K562 (cell line): ENCODE measurements around the gene OR52A5. TPM values are rescaled to one million over a fixed set of nuclear protein-coding genes. Genes with fewer than 3 reads are reported as not detected.

Source experiments
- ATF7 ChIP-seq: fragments of 450-650 bp; IDR thresholded peaks from 2 replicates; pipeline ENCODE4 v1.7.1; 2014; ENCODE audit warnings: mild to moderate bottlenecking, moderate library complexity
- EP300 ChIP-seq: IDR thresholded peaks from 2 replicates; pipeline ENCODE4 v1.6.1; 2012; ENCODE audit warnings: low read length, improper control_type of control experiment
- GTF2A2 ChIP-seq: IDR thresholded peaks from 2 replicates; pipeline ENCODE4 v1.6.1; 2016; ENCODE audit warnings: mild to moderate bottlenecking, missing genetic modification characterization, missing compliant biosample characterization
- MXI1 ChIP-seq: IDR thresholded peaks from 2 replicates; pipeline ENCODE4 v1.6.1; 2011; ENCODE audit warnings: low read depth, mild to moderate bottlenecking, improper control_type of control experiment, low read length
- NEUROD1 ChIP-seq: fragments of 150-350 bp; IDR thresholded peaks from 2 replicates; pipeline ENCODE4 v1.6.1; 2014; ENCODE audit warnings: borderline replicate concordance, low read length, low read depth; ENCODE audit not compliant: partially characterized antibody
- NR3C1 ChIP-seq: sonication (generic); formaldehyde crosslinking; IDR thresholded peaks from 2 replicates; pipeline ENCODE4 v1.8.1; 2022; ENCODE audit warnings: missing genetic modification reagents
- NR4A1 ChIP-seq, 2 experiments: fragments of 250-450 bp in 1 of 2; fragments of 450-650 bp in 1 of 2; sonication (Bioruptor Pico) in 1 of 2; IDR thresholded peaks; 2 replicates each; pipeline versions ENCODE4 v1.4.0 to v1.6.1; 2016 to 2020; ENCODE audit warnings: mild to moderate bottlenecking in 2 of 2, missing compliant biosample characterization in 1 of 2, missing genetic modification characterization in 1 of 2, moderate library complexity in 1 of 2
- PML ChIP-seq: IDR thresholded peaks from 2 replicates; pipeline ENCODE4 v1.6.1; 2012; ENCODE audit warnings: low read length, inconsistent platforms
- SIN3A ChIP-seq, 2 experiments: fragments of 150-350 bp in 1 of 2; IDR thresholded peaks; 2 replicates each; pipeline ENCODE4 v1.6.1; 2011 to 2016; ENCODE audit warnings: borderline replicate concordance in 2 of 2, low read depth in 2 of 2, low read length in 2 of 2, mild to moderate bottlenecking in 2 of 2, moderate library complexity in 2 of 2; ENCODE audit not compliant: control insufficient read depth in 1 of 2
- SMAD4 ChIP-seq: fragments of 250-450 bp; sonication (Bioruptor Pico); conservative IDR thresholded peaks from 2 replicates; pipeline ENCODE4 v1.8.0; 2021; ENCODE audit warnings: inconsistent platforms, mild to moderate bottlenecking, moderate library complexity
- TAF9B ChIP-seq: fragments of 450-650 bp; IDR thresholded peaks from 2 replicates; pipeline ENCODE4 v1.6.1; 2018; ENCODE audit warnings: mild to moderate bottlenecking; ENCODE audit not compliant: partially characterized antibody
- TBP ChIP-seq: optimal IDR thresholded peaks from 2 replicates; pipeline ENCODE3; 2011; ENCODE audit warnings: low read depth, low read length, improper control_type of control experiment
- TEAD2 ChIP-seq: fragments of 450-650 bp; IDR thresholded peaks from 2 replicates; pipeline ENCODE4 v1.6.1; 2016; ENCODE audit warnings: missing genetic modification characterization, control low read depth, missing compliant biosample characterization
- TSC22D4 ChIP-seq: fragments of 450-650 bp; IDR thresholded peaks from 2 replicates; pipeline ENCODE4 v1.6.1; 2016; ENCODE audit warnings: missing genetic modification characterization, missing biosample characterization, control low read depth
- ZNF717 ChIP-seq: fragments of 250-450 bp; sonication (Bioruptor Pico); IDR thresholded peaks from 2 replicates; pipeline ENCODE4 v1.5.0; 2021
- polyA plus RNA-seq, 8 experiments: library from polyadenylated mRNA; depleted of rRNA in 4 of 8; stranded (reverse) in 5 of 8; unstranded in 3 of 8; fragments of >200 nt; fragmentation: Nextera tagmentation in 2 of 8; fragmentation: Illumina TruSeq in 1 of 8; extraction: Ambion mirVana in 2 of 8; extraction: Trizol in 1 of 8; gene quantifications; 2 replicates each; pipeline versions ENCODE4 v1.2.1 to v1.2.3, GENCODE V29; 2011 to 2014; ENCODE audit warnings: inconsistent platforms in 1 of 8, missing spikeins in 1 of 8
- total RNA-seq, 7 experiments: library from RNA; depleted of rRNA in 6 of 7; stranded (reverse); fragments of >200 nt in 6 of 7; fragmentation: Illumina TruSeq in 2 of 7; extraction: Trizol in 2 of 7; gene quantifications; 2 replicates each; pipeline versions ENCODE4 v1.2.1 to v1.2.3, GENCODE V29; 2011 to 2021; ENCODE audit warnings: low replicate concordance in 1 of 7
- TF ChIP-seq, protein P1 (sequence below), 2 experiments: IDR thresholded peaks; 2 replicates each; pipeline ENCODE4 v1.6.1; 2012; ENCODE audit warnings: improper control_type of control experiment in 2 of 2, low read depth in 2 of 2, low read length in 2 of 2, borderline replicate concordance in 1 of 2
- TF ChIP-seq, protein P2 (sequence below): fragments of 450-650 bp; formaldehyde crosslinking; IDR thresholded peaks from 2 replicates; pipeline ENCODE4 v1.4.0; 2020; ENCODE audit warnings: mild to moderate bottlenecking, mixed read lengths
- TF ChIP-seq, protein P3 (sequence below): fragments of 250-450 bp; sonication (Bioruptor Pico); IDR thresholded peaks from 2 replicates; pipeline ENCODE4 v1.4.0; 2020

Gene OR52A5
- total and polyA plus RNA-seq, 9 of the 15 experiments (the other 6 are each of a cell fraction or from before 2014, with no cell fraction given), result 0.04 to 1.1 (median 0.94) TPM; not detected in 6

DNA sequence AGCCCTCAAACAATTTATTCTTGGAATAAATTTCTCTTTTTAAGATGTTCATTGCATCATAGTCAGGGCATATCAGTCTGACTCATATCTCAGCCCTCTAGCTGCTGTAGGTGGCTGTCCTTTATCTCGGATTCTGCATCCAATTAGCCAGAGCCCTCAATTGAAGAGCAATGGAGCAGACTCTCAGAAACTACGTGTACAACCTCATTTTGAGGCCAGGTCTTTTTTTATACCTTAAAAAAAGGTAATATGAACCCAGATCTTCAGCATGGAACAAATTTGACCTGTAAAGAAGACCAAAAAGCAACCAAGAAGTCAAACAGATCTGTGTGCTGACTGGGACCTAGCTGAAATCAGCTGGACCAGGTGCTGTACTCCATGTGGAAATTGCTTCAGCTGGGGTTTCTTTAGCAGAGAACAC lies 8.7 kb downstream of the OR52A5 start (continued):
- TF ChIP-seq, protein P1, sequence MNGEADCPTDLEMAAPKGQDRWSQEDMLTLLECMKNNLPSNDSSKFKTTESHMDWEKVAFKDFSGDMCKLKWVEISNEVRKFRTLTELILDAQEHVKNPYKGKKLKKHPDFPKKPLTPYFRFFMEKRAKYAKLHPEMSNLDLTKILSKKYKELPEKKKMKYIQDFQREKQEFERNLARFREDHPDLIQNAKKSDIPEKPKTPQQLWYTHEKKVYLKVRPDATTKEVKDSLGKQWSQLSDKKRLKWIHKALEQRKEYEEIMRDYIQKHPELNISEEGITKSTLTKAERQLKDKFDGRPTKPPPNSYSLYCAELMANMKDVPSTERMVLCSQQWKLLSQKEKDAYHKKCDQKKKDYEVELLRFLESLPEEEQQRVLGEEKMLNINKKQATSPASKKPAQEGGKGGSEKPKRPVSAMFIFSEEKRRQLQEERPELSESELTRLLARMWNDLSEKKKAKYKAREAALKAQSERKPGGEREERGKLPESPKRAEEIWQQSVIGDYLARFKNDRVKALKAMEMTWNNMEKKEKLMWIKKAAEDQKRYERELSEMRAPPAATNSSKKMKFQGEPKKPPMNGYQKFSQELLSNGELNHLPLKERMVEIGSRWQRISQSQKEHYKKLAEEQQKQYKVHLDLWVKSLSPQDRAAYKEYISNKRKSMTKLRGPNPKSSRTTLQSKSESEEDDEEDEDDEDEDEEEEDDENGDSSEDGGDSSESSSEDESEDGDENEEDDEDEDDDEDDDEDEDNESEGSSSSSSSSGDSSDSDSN (IDR thresholded peaks at IDR 0.05; ENCODE audit: borderline replicate concordance in 1 of 2, low read depth in 2 of 2, low read length in 2 of 2), result no peak
- TF ChIP-seq SMAD4 (0 out of 2 replicates have a peak, but pooled peaks have one; percentile 38), TBP (peak; percentile 50), NEUROD1 (peak; percentile 46), MXI1 (no peak), ATF7 (peak; percentile 87), EP300 (peak; percentile 88), NR4A1 (CRISPR knock-in tag; IDR thresholded peaks at IDR 0.05) (no peak), NR4A1 (tag; IDR thresholded peaks at IDR 0.05) (no peak), TEAD2 (tag) (no peak), SIN3A (IDR thresholded peaks at IDR 0.05; ENCODE audit: borderline replicate concordance in 2 of 2, control insufficient read depth in 1 of 2, low read depth in 2 of 2, low read length in 2 of 2) (no peak), NR3C1 (CRISPR knock-in tag) (no peak), PML (0 out of 2 replicates have a peak, but pooled peaks have one; percentile 52), ZNF717 (CRISPR knock-in tag) (no peak), TAF9B (peak; percentile 28), TSC22D4 (no peak), GTF2A2 (no peak)
- TF ChIP-seq, protein P2, sequence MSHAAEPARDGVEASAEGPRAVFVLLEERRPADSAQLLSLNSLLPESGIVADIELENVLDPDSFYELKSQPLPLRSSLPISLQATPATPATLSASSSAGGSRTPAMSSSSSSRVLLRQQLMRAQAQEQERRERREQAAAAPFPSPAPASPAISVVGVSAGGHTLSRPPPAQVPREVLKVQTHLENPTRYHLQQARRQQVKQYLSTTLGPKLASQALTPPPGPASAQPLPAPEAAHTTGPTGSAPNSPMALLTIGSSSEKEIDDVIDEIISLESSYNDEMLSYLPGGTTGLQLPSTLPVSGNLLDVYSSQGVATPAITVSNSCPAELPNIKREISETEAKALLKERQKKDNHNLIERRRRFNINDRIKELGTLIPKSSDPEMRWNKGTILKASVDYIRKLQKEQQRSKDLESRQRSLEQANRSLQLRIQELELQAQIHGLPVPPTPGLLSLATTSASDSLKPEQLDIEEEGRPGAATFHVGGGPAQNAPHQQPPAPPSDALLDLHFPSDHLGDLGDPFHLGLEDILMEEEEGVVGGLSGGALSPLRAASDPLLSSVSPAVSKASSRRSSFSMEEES (CRISPR knock-in tag), result no peak
- TF ChIP-seq, protein P3, sequence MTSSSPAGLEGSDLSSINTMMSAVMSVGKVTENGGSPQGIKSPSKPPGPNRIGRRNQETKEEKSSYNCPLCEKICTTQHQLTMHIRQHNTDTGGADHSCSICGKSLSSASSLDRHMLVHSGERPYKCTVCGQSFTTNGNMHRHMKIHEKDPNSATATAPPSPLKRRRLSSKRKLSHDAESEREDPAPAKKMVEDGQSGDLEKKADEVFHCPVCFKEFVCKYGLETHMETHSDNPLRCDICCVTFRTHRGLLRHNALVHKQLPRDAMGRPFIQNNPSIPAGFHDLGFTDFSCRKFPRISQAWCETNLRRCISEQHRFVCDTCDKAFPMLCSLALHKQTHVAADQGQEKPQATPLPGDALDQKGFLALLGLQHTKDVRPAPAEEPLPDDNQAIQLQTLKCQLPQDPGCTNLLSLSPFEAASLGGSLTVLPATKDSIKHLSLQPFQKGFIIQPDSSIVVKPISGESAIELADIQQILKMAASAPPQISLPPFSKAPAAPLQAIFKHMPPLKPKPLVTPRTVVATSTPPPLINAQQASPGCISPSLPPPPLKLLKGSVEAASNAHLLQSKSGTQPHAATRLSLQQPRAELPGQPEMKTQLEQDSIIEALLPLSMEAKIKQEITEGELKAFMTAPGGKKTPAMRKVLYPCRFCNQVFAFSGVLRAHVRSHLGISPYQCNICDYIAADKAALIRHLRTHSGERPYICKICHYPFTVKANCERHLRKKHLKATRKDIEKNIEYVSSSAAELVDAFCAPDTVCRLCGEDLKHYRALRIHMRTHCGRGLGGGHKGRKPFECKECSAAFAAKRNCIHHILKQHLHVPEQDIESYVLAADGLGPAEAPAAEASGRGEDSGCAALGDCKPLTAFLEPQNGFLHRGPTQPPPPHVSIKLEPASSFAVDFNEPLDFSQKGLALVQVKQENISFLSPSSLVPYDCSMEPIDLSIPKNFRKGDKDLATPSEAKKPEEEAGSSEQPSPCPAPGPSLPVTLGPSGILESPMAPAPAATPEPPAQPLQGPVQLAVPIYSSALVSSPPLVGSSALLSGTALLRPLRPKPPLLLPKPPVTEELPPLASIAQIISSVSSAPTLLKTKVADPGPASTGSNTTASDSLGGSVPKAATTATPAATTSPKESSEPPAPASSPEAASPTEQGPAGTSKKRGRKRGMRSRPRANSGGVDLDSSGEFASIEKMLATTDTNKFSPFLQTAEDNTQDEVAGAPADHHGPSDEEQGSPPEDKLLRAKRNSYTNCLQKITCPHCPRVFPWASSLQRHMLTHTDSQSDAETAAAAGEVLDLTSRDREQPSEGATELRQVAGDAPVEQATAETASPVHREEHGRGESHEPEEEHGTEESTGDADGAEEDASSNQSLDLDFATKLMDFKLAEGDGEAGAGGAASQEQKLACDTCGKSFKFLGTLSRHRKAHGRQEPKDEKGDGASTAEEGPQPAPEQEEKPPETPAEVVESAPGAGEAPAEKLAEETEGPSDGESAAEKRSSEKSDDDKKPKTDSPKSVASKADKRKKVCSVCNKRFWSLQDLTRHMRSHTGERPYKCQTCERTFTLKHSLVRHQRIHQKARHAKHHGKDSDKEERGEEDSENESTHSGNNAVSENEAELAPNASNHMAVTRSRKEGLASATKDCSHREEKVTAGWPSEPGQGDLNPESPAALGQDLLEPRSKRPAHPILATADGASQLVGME (CRISPR knock-in tag), result no peak
- TF ChIP-seq, all 486 proteins: peak for 75
